GM12872 (cell line): Measurements from ENCODE around the gene CDC42BPB.

Source experiments
- CTCF ChIP-seq: IDR thresholded peaks from 3 replicates; pipeline ENCODE4 v1.5.1; 2011; ENCODE audit warnings: low read depth, mild to moderate bottlenecking, low read length, moderate library complexity; ENCODE audit not compliant: insufficient read depth

Gene CDC42BPB

GRCh38 chr14:103003351-103003615, 54.1 kb downstream of the CDC42BPB start:
- TF ChIP-seq CTCF, result no peak

- no peak for TF ChIP-seq CTCF
These were observed 54.6 kb downstream of the CDC42BPB start for GRCh38 chr14:103002578-103003350.

GRCh38 chr14:103001651-103002396, 55.5 kb downstream of the CDC42BPB start:
- no peak for TF ChIP-seq CTCF

GRCh38 chr14:103001226-103001625, 56.1 kb downstream of the CDC42BPB start:
- no peak for TF ChIP-seq CTCF

- TF ChIP-seq CTCF, result no peak
These were observed 56.9 kb downstream of the CDC42BPB start for GRCh38 chr14:103000291-103000921.

- no peak for TF ChIP-seq CTCF
These were observed 58.0 kb downstream of the CDC42BPB start for GRCh38 chr14:102999227-102999895.

GRCh38 chr14:102998393-102998792, 59.0 kb downstream of the CDC42BPB start:
- TF ChIP-seq CTCF, result no peak
